ENCODE measurements around the gene SYVN1.

SYVN1 gene

DNA sequence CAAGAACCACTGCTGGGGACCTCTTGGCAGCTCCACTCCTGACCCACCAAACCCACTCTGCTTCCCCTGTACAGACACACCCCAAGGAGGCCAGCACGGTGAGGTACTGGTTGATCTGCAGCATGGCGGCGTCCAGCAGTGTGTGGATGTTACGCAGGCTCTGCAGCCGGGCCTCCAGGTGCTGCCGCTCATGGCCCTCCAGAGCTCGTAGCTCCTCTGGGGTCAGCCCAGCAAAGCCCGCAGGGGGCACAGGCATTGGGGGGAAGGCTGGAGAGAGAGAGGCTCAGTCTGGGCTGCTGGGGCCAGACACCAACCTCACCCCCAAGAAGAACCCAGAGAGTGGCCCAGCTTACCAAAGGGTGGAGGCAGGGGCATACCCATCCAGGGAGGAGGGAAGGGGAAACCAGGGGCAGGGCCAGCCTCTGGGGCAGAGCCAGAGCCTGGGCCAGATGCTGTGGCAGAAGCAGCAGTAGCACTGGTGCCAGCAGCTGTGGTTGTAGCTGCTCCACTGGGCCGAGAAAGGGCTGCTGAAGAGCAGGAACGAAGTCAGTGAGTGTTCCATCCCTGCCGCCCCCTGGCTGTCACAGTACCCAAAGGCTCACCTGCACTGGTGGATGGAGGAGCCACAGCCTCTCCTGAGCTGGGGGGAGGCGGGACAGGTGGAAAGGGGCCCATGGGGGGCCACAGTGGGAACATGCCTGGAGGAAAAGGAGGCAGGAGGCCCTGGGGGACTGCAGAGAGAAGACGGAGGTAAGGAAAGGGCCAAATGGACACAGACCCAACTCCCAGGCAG lies 4.5 kb downstream of the SYVN1 start:
- DNase-seq (ENCODE audit: low read depth, low spot score): no peak
- H3K4me3 ChIP-seq (ENCODE audit: low read depth, low read length): no peak overlapping the region
- ChIA-PET POLR2A (interaction anchor here (2.4 kb wide), 1 partner anchor 8 kb away, joined by 12 read pairs; the partner anchor contains the start of genes FAU and MRPL49), CTCF (interaction anchor here (0.7 to 1.6 kb wide), 4 partner anchors 9 to 19 kb away, joined by 3 to 6 read pairs (median 4); partner anchors contain the start of genes TM7SF2 and ZNHIT2)
- TF ChIP-seq, protein P1, sequence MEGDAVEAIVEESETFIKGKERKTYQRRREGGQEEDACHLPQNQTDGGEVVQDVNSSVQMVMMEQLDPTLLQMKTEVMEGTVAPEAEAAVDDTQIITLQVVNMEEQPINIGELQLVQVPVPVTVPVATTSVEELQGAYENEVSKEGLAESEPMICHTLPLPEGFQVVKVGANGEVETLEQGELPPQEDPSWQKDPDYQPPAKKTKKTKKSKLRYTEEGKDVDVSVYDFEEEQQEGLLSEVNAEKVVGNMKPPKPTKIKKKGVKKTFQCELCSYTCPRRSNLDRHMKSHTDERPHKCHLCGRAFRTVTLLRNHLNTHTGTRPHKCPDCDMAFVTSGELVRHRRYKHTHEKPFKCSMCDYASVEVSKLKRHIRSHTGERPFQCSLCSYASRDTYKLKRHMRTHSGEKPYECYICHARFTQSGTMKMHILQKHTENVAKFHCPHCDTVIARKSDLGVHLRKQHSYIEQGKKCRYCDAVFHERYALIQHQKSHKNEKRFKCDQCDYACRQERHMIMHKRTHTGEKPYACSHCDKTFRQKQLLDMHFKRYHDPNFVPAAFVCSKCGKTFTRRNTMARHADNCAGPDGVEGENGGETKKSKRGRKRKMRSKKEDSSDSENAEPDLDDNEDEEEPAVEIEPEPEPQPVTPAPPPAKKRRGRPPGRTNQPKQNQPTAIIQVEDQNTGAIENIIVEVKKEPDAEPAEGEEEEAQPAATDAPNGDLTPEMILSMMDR (IDR thresholded peaks at IDR 0.05; ENCODE audit: insufficient read depth, low read length, missing control alignments): no peak

DNA sequence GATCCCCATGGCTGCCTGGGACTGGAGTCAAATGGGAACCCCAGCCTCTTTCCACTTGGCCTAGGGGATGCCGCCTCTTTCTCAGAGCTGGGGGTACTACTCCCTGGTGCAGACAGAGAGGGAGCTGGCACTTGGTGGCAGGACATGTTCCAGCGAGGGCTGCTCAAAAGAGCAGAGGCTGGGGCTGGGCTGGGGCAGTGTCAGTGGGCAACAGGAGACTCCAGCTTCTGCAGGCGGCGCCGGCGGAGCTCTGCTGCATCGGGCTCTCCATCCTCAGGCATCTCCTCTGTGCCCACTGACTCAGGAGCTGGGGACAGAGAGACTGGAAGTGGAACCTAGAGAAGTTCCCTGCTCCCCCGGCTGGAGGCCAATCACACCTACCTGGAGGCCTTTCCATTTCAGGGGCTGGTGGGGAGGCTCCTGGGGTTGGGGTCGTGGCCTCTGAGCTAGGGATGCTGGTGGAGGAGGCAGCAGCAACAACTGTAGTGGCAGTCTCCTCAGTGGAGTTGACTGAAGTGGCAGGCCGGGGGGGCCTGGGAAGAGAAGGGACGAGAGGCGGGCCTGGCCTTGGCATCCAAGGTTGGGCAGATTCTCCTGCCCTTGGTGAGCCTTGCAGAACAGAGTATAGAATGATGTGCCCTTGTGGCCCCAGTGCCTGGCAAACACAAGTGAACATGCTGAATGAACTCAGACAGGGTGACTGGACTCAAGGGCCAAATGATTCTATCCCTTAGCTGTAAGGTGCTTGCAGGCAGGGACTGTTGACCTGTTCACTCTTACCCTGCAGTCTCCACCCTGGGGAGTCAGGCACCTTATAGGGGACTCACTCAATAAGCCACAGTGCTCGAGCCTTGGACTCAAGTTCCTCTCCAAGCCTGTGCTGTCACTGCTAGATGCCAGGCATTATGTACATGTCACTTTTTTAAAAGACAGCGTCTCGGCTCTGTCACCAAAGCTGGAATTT lies 5.9 kb downstream of the SYVN1 start:
- POLR2A ChIA-PET: interaction anchor here (0.6 kb wide), 1 partner anchor 334 kb away, joined by 3 read pairs; no protein-coding TSS in a partner anchor
- CTCF ChIA-PET: interaction anchor here (1.3 to 1.9 kb wide), 4 partner anchors 11 to 114 kb away, joined by 3 to 11 read pairs (median 5); partner anchors contain the start of genes ARL2, TM7SF2 and ZNHIT2
- TF ChIP-seq, protein P1 (IDR thresholded peaks at IDR 0.05; ENCODE audit: insufficient read depth, low read length, missing control alignments): no peak
- DNase-seq (ENCODE audit: low read depth, low spot score): no peak
- no peak overlapping the region for H3K4me3 ChIP-seq (ENCODE audit: low read depth, low read length)

DNA sequence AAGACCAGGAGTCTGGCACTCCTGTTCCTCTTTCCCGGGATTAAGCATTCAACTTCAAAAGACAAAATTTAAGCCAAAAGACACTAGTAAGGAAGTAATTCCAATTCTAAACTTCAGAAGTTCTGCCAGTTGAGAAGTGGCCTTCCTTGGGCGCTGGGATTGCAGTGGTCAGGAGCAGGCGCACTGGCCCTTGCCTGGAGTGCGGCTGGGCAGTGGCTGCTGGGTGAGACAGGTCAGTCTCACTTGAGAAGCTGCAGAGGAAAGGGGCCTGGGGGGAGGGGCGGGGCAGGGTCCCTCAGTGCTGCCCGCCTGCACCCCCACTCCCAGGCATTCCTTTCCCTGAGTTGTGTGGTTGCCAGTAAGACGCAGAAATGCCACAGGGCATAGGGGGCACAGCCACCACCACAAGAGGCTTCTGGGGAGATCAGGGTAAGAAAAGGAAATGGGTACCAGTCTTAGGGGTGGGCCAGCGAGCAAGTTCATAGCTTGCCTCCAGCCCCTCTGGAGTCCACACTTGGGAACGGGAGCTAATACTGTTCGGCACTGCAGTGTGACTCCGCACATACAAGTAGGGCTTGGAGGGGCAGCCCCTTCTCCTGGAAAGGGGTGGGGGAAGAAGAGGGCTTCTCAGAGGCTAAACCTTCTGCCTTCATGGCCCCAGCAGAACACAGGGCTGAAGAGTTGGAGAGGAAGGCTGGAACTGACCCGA lies 6.7 kb downstream of the SYVN1 start:
- TF ChIP-seq, protein P1 (IDR thresholded peaks at IDR 0.05; ENCODE audit: insufficient read depth, low read length, missing control alignments): no peak
- no peak overlapping the region for H3K4me3 ChIP-seq (ENCODE audit: low read depth, low read length)
- POLR2A ChIA-PET: interaction anchor here (0.6 kb wide), 1 partner anchor 63 kb away, joined by 3 read pairs; no protein-coding TSS in a partner anchor
- no peak for DNase-seq (ENCODE audit: low read depth, low spot score)
- CTCF ChIA-PET: interaction anchor here (1.0 to 1.9 kb wide), 4 partner anchors 10 to 113 kb away, joined by 3 to 11 read pairs (median 4); partner anchors contain the start of genes ARL2, TM7SF2 and ZNHIT2

DNA sequence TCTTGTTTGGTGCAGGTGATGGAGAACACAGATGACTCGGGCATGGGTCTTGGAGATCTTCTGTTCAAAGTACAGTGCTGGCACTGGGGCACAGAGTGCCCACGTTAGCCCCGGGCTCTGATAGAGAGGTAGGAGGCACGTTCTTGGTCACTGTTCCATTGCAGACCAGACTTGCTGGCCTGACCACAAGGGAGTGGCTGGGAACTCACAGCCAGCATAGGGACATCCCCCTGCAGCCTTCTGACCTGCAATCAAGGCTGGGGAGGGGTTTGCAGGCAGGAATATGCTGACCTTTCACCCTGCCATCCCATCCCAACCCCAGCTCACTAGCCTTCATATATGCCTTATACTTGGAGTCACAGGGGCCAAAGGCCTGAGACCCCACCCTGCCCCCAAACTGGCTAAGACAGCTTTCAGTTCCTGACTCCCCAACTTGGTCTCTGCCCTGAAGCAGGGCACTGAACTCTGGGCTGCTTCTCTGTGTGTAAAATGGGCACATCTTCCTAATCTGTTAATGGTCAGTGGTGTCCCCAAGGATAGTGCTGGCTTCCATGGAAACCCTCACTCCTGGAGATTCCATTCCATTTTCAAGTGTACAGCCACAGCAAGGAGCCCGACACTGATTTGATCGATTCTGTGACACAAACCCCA lies 7.6 kb downstream of the SYVN1 start:
- H3K4me3 ChIP-seq (ENCODE audit: low read depth, low read length): no peak overlapping the region
- ChIA-PET CTCF (interaction anchor here (1.0 to 1.4 kb wide), 3 partner anchors 13 to 139 kb away, joined by 3 read pairs; no protein-coding TSS in a partner anchor), POLR2A (interaction anchor here (2.2 kb wide), 1 partner anchor 8 kb away, joined by 7 read pairs; no protein-coding TSS in a partner anchor)
- no peak for DNase-seq (ENCODE audit: low read depth, low spot score)
- TF ChIP-seq, protein P1 (IDR thresholded peaks at IDR 0.05; ENCODE audit: insufficient read depth, low read length, missing control alignments): no peak

DNA sequence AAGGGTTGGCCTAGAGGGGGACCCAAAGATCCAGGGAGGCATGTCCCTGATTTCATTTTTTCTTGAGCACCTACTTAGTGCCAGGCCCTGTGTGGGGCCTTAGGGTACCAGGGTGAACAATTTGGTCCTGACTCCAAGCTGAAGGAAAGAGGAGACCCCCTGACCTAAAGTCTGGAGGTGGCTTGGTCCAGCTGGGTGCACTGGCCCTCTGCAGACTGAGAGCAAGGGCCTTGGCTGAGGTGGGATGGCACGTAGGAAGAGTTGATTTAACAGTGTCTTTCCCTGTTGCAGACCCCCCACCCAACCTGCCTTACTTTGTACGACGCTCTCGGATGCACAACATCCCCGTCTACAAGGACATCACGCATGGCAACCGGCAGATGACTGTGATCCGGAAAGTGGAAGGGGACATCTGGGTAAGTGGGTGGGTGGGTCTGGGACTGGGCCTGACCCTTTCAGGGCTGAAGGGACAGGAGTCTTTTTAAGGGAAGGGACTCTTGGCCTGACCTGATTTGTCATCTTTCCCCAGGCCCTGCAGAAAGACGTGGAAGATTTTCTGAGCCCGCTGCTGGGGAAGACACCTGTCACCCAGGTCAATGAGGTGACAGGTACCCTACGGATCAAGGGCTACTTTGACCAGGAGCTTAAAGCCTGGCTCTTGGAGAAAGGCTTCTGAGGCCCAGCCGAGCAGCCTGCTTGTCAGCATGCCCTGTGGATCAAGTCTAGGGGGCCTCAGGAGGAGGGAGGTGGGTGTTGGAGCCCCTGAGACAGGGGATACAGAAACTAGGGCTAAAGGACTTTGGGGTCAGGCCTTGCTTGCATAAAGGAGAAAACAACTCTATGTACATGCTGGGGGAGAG lies 8.9 kb downstream of the SYVN1 start:
- CTCF ChIA-PET: interaction anchor here (1.4 kb wide), 1 partner anchor 141 kb away, joined by 3 read pairs; no protein-coding TSS in a partner anchor
- TF ChIP-seq, protein P1 (IDR thresholded peaks at IDR 0.05; ENCODE audit: insufficient read depth, low read length, missing control alignments): no peak
- no peak overlapping the region for H3K4me3 ChIP-seq (ENCODE audit: low read depth, low read length)
- no peak for DNase-seq (ENCODE audit: low read depth, low spot score)
- POLR2A ChIA-PET: interaction anchor here (2.2 kb wide), 1 partner anchor 10 kb away, joined by 7 read pairs; no protein-coding TSS in a partner anchor
